NCI-H526 (cell line): ENCODE data around the gene PIGU.

Experiments used
- DNase-seq, 2 experiments: peaks; one replicate each; lab custom pipeline; 2025; lab: John Stamatoyannopoulos, UW

PIGU gene

GRCh38 chr20:34512266-34512954 lies 164.5 kb downstream of the PIGU start:
- DNase-seq, result no peak

GRCh38 chr20:34511891-34512265 lies 165.0 kb downstream of the PIGU start:
- DNase-seq, result no peak

- DNase-seq, result no peak
These were observed 166.3 kb downstream of the PIGU start for GRCh38 chr20:34510575-34510974.
